Measurements from ENCODE around the gene P4HB.

P4HB gene

GRCh38 chr17:81901167-81902022 is 41.1 kb upstream of the P4HB start:
- DNase-seq = no peak
- Histone ChIP-seq H2AFZ (ENCODE audit: low read length) (no peak overlapping the region), H4K20me1 (ENCODE audit: insufficient read depth, low read length) (no peaks in the 10 kb centered on the region), H3K4me3 (ENCODE audit: low read length) (no peak overlapping the region), H3K36me3 (replicated peaks; ENCODE audit: insufficient read depth, low read length) (no peaks in the 10 kb centered on the region), H3F3A (ENCODE audit: insufficient read depth, low read length) (no peaks in the 10 kb centered on the region), H3K27ac (ENCODE audit: low read length) (no peak overlapping the region), H3K9me2 (replicated peaks; ENCODE audit: insufficient read depth, low read length) (no peaks in the 10 kb centered on the region), H3K79me2 (ENCODE audit: low read length) (no peaks in the 10 kb centered on the region), H3K9me3 (replicated peaks; ENCODE audit: insufficient read depth, low read length) (no peaks in the 10 kb centered on the region), H3K4me1 (ENCODE audit: low read length) (no peaks in the 10 kb centered on the region), H3K4me2 (ENCODE audit: low read depth, low read length) (no peak overlapping the region), H3K9ac (ENCODE audit: low read length) (no peak overlapping the region), H3K27me3 (replicated peaks; ENCODE audit: insufficient read depth, low read length) (no peaks in the 10 kb centered on the region; the same call in 1 of the 2 replicates)
- TF ChIP-seq, protein P1, sequence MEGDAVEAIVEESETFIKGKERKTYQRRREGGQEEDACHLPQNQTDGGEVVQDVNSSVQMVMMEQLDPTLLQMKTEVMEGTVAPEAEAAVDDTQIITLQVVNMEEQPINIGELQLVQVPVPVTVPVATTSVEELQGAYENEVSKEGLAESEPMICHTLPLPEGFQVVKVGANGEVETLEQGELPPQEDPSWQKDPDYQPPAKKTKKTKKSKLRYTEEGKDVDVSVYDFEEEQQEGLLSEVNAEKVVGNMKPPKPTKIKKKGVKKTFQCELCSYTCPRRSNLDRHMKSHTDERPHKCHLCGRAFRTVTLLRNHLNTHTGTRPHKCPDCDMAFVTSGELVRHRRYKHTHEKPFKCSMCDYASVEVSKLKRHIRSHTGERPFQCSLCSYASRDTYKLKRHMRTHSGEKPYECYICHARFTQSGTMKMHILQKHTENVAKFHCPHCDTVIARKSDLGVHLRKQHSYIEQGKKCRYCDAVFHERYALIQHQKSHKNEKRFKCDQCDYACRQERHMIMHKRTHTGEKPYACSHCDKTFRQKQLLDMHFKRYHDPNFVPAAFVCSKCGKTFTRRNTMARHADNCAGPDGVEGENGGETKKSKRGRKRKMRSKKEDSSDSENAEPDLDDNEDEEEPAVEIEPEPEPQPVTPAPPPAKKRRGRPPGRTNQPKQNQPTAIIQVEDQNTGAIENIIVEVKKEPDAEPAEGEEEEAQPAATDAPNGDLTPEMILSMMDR (IDR thresholded peaks at IDR 0.05; ENCODE audit: low read length) = no peak
- TF ChIP-seq EZH2 (optimal IDR thresholded peaks at IDR 0.05; ENCODE audit: low read depth, low read length) = no peak
- no peak for TF ChIP-seq EZH2phosphoT487 (IDR thresholded peaks at IDR 0.05; ENCODE audit: low read length)

DNA sequence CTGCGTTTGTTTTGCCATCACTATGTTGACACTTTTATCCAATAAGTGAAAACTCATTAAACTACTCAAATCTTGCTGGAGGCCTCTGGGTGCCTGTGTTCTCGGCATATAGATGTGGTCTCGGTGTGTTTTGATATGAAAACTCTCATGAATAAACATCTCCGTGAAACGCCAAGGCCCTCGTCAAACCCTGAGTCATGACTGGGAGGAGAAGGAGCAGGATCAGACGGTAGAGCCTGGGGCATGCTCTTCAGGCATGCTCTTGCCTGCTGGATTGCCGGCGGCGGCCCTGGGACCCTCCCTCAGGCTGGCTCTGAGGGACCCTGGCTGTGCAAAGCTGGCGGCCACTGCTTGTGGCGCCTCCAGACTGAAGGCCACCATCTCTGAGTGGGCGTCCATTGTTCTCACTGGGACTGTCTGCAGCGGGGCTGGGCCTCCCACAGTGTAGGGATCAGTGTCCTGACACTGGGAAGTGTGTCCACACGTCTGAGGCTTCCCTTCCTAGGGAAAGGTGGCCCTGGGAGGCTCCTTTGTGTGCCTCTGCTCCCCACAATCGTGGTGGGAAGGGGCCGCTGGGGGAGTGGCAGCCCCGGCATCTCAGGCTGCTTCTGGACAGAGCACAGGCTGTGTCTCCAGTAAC is 40.0 kb upstream of the P4HB start:
- no peaks in the 10 kb centered on the region for H3K4me1 ChIP-seq (ENCODE audit: low read length)
- H3K36me3 ChIP-seq (replicated peaks; ENCODE audit: insufficient read depth, low read length) = no peaks in the 10 kb centered on the region
- no peaks in the 10 kb centered on the region for H3K79me2 ChIP-seq (ENCODE audit: low read length)
- H3K4me2 ChIP-seq (ENCODE audit: low read depth, low read length) = no peak overlapping the region
- H3K9me2 ChIP-seq (replicated peaks; ENCODE audit: insufficient read depth, low read length) = no peaks in the 10 kb centered on the region
- no peaks in the 10 kb centered on the region for H3K9me3 ChIP-seq (replicated peaks; ENCODE audit: insufficient read depth, low read length)
- H3K4me3 ChIP-seq (ENCODE audit: low read length) = no peak overlapping the region
- H3K9ac ChIP-seq (ENCODE audit: low read length) = no peak overlapping the region
- H3F3A ChIP-seq (ENCODE audit: insufficient read depth, low read length) = no peaks in the 10 kb centered on the region
- no peaks in the 10 kb centered on the region for H4K20me1 ChIP-seq (ENCODE audit: insufficient read depth, low read length)
- no peaks in the 10 kb centered on the region; the same call in 1 of the 2 replicates for H3K27me3 ChIP-seq (replicated peaks; ENCODE audit: insufficient read depth, low read length)
- no peak for DNase-seq
- no peak overlapping the region for H2AFZ ChIP-seq (ENCODE audit: low read length)
- TF ChIP-seq EZH2 (optimal IDR thresholded peaks at IDR 0.05; ENCODE audit: low read depth, low read length) = no peak
- no peak overlapping the region for H3K27ac ChIP-seq (ENCODE audit: low read length)

DNA sequence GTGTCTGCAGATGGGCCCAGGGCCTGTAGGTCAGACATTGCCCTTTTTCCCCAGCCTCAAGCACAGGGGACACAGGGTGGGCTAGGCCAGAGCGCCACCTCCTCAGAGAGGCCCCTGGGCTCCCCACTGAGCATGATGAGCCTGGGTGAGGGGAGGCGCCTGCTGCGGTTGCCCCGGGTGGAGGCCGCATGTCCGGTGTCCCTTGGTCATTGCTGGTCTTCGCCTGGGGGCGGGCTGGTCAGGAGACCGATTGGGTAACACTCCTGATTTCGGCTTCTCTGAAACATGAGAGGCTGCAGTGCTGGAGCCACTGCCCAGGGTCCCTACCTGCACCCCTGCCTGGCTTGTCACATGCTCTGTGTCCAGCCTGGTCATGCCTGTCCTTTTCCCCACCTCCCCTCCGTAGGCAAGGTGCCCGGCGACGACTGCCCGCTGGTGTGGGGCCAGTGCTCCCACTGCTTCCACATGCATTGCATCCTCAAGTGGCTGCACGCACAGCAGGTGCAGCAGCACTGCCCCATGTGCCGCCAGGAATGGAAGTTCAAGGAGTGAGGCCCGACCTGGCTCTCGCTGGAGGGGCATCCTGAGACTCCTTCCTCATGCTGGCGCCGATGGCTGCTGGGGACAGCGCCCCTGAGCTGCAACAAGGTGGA is 39.3 kb upstream of the P4HB start:
- no peaks in the 10 kb centered on the region for H4K20me1 ChIP-seq (ENCODE audit: insufficient read depth, low read length)
- no peaks in the 10 kb centered on the region for H3K36me3 ChIP-seq (replicated peaks; ENCODE audit: insufficient read depth, low read length)
- H3K4me2 ChIP-seq (ENCODE audit: low read depth, low read length) = no peak overlapping the region
- H2AFZ ChIP-seq (ENCODE audit: low read length) = no peak overlapping the region
- no peaks in the 10 kb centered on the region for H3K4me1 ChIP-seq (ENCODE audit: low read length)
- no peaks in the 10 kb centered on the region; the same call in 1 of the 2 replicates for H3K27me3 ChIP-seq (replicated peaks; ENCODE audit: insufficient read depth, low read length)
- H3K9ac ChIP-seq (ENCODE audit: low read length) = no peak overlapping the region
- TF ChIP-seq EZH2 (optimal IDR thresholded peaks at IDR 0.05; ENCODE audit: low read depth, low read length) = no peak
- TF ChIP-seq EZH2phosphoT487 (IDR thresholded peaks at IDR 0.05; ENCODE audit: low read length) = no peak
- TF ChIP-seq, protein P1 (IDR thresholded peaks at IDR 0.05; ENCODE audit: low read length) = no peak
- no peak overlapping the region for H3K4me3 ChIP-seq (ENCODE audit: low read length)
- no peaks in the 10 kb centered on the region for H3K9me2 ChIP-seq (replicated peaks; ENCODE audit: insufficient read depth, low read length)
- no peaks in the 10 kb centered on the region for H3K79me2 ChIP-seq (ENCODE audit: low read length)
- no peak overlapping the region for H3K27ac ChIP-seq (ENCODE audit: low read length)
- no peaks in the 10 kb centered on the region for H3F3A ChIP-seq (ENCODE audit: insufficient read depth, low read length)
- no peaks in the 10 kb centered on the region for H3K9me3 ChIP-seq (replicated peaks; ENCODE audit: insufficient read depth, low read length)
- no peak for DNase-seq
